ENCODE results near the gene SUN5. TPM values are rescaled to one million over a fixed set of nuclear protein-coding genes. Genes with fewer than 3 reads are reported as not detected.

The SUN5 gene
- total RNA-seq, 2 donors from 2014 or later, result not detected

DNA sequence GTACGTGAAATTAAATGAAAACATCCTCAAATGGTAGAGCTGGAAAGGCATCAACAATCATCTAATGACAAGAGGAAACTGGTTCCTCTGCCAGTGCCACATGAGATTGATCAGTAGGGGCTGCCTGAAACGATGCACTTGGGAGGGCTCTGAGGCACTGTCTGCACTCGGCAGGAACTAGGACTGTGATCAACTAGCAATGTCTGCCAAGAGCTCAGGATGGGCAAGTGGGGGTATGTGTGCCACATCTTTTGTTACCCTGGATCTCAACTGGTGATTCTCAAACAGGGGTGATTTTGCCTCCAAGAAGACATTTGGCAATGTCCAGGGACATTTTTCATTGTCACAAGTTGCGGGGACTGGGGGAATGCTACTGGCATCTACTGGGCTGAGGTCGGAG, 29.1 kb upstream of the SUN5 start:
- Mint-ChIP-seq H3K27ac (no peak overlapping the region), H3K4me3 (no peak overlapping the region), H3K9me3 (no peaks in the 10 kb centered on the region), H3K27me3 (ENCODE audit: insufficient read depth) (peaks cover 24% of the 10 kb centered on the region), H3K4me1 (no peaks in the 10 kb centered on the region), H3K36me3 (ENCODE audit: low read depth) (no peaks in the 10 kb centered on the region)
- H3K27me3 ChIP-seq (ENCODE audit: control insufficient read depth, insufficient read depth, low read length, poor library complexity, severe bottlenecking), result peaks cover 17% of the 10 kb centered on the region
- H3K9ac ChIP-seq (ENCODE audit: extremely low read depth, low read length, poor library complexity, severe bottlenecking), result no peak overlapping the region
- no peak for DNase-seq
- no peaks in the 10 kb centered on the region for H3K9me3 ChIP-seq (ENCODE audit: control insufficient read depth, low read length)
- TF ChIP-seq, protein P1, sequence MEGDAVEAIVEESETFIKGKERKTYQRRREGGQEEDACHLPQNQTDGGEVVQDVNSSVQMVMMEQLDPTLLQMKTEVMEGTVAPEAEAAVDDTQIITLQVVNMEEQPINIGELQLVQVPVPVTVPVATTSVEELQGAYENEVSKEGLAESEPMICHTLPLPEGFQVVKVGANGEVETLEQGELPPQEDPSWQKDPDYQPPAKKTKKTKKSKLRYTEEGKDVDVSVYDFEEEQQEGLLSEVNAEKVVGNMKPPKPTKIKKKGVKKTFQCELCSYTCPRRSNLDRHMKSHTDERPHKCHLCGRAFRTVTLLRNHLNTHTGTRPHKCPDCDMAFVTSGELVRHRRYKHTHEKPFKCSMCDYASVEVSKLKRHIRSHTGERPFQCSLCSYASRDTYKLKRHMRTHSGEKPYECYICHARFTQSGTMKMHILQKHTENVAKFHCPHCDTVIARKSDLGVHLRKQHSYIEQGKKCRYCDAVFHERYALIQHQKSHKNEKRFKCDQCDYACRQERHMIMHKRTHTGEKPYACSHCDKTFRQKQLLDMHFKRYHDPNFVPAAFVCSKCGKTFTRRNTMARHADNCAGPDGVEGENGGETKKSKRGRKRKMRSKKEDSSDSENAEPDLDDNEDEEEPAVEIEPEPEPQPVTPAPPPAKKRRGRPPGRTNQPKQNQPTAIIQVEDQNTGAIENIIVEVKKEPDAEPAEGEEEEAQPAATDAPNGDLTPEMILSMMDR (conservative IDR thresholded peaks at IDR 0.05), result no peak
- 77 to 84% methylated on average over 5 of the region's 5 CpGs for WGBS, 2 experiments (ENCODE audit: insufficient coverage in 1 of 2, insufficient read length in 1 of 2)
- H3K36me3 ChIP-seq (ENCODE audit: control insufficient read depth, insufficient read depth, low read length), result no peaks in the 10 kb centered on the region
- no peak overlapping the region for H3K27ac ChIP-seq (ENCODE audit: low read depth, low read length)
- H3K4me3 ChIP-seq (ENCODE audit: low read length), result no peak overlapping the region
- no peaks in the 10 kb centered on the region for H3K4me1 ChIP-seq (ENCODE audit: control insufficient read depth, insufficient read depth, low read length)

DNA sequence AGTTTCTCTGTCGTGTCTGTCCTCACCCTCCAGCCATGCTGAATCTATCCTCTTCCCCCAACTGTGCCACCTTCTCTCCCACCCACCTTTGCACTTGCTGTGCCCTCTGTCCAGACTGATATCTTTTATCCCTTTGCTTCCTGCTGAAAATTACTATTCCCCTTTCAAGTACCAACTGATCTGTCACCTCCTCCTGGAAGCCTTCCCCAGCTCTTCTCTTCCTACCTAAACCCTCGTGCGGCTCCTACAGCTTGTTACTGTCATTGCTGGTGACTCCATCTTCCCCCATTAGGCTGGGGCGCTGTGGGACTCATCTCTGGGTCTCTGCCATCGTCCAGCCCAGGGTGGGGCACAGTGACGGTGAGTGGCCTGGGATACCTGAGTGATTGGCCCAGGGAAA, 28.3 kb upstream of the SUN5 start:
- no peak overlapping the region for H3K4me3 ChIP-seq (ENCODE audit: low read length)
- H3K27me3 ChIP-seq (ENCODE audit: control insufficient read depth, insufficient read depth, low read length, poor library complexity, severe bottlenecking), result peaks cover 8% of the 10 kb centered on the region
- no peaks in the 10 kb centered on the region for H3K9me3 ChIP-seq (ENCODE audit: control insufficient read depth, low read length)
- WGBS, 2 experiments (ENCODE audit: insufficient coverage in 1 of 2, insufficient read length in 1 of 2), result 85 to 87% methylated on average over 4 to 6 of the region's 6 CpGs
- DNase-seq, result no peak
- peak overlapping the region; percentile 31 for H3K27ac Mint-ChIP-seq
- H3K9ac ChIP-seq (ENCODE audit: extremely low read depth, low read length, poor library complexity, severe bottlenecking), result no peak overlapping the region
- no peaks in the 10 kb centered on the region for H3K4me1 ChIP-seq (ENCODE audit: control insufficient read depth, insufficient read depth, low read length)
- H3K36me3 Mint-ChIP-seq (ENCODE audit: low read depth), result no peaks in the 10 kb centered on the region
- H3K36me3 ChIP-seq (ENCODE audit: control insufficient read depth, insufficient read depth, low read length), result no peaks in the 10 kb centered on the region
- H3K27ac ChIP-seq (ENCODE audit: low read depth, low read length), result no peak overlapping the region
- H3K9me3 Mint-ChIP-seq, result no peaks in the 10 kb centered on the region
- H3K27me3 Mint-ChIP-seq (ENCODE audit: insufficient read depth), result peaks cover 16% of the 10 kb centered on the region
- H3K4me3 Mint-ChIP-seq, result no peak overlapping the region
- H3K4me1 Mint-ChIP-seq, result no peaks in the 10 kb centered on the region
- TF ChIP-seq, protein P1 (conservative IDR thresholded peaks at IDR 0.05), result no peak

DNA sequence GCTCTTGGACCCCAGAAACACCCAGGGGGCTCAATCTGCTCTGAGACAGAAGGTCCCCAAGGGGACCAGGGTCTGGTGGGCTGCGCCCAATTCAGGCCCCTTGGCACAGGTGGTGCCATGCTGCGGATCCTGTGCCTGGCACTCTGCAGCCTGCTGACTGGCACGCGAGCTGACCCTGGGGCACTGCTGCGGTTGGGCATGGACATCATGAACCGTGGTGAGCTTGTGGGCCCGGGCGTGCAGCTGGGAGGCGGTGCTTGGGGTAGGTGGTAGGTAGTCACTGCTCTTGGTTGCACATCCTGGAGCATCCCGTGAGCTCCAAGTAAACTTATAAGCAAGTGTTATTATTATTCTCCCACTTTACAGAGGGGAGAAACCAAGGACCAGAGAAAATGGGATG, 27.3 kb upstream of the SUN5 start, which contains the start of gene BPIFB6:
Gene BPIFB6, plus strand, starts transcription at position 118 of the 400 bp plus-strand sequence. Its CDS starts 0 bp downstream, at position 118.
- Histone ChIP-seq H3K36me3 (ENCODE audit: control insufficient read depth, insufficient read depth, low read length) (no peaks in the 10 kb centered on the region), H3K4me3 (ENCODE audit: low read length) (no peak within 1 kb of the TSS), H3K27ac (ENCODE audit: low read depth, low read length) (no peak within 1 kb of the TSS), H3K4me1 (ENCODE audit: control insufficient read depth, insufficient read depth, low read length) (no peaks in the 10 kb centered on the region), H3K9ac (ENCODE audit: extremely low read depth, low read length, poor library complexity, severe bottlenecking) (no peak within 1 kb of the TSS), H3K27me3 (ENCODE audit: control insufficient read depth, insufficient read depth, low read length, poor library complexity, severe bottlenecking) (no peaks in the 10 kb centered on the region), H3K9me3 (ENCODE audit: control insufficient read depth, low read length) (no peaks in the 10 kb centered on the region)
- TF ChIP-seq, protein P1 (conservative IDR thresholded peaks at IDR 0.05), result no peak
- Mint-ChIP-seq H3K27me3 (ENCODE audit: insufficient read depth) (peaks cover 11% of the 10 kb centered on the region), H3K9me3 (no peaks in the 10 kb centered on the region), H3K36me3 (ENCODE audit: low read depth) (no peaks in the 10 kb centered on the region), H3K4me1 (no peaks in the 10 kb centered on the region), H3K27ac (peak within 1 kb of the TSS; percentile 31), H3K4me3 (no peak within 1 kb of the TSS)
- DNase-seq, result no peak
- WGBS, 2 experiments (ENCODE audit: insufficient coverage in 1 of 2, insufficient read length in 1 of 2), result 90 to 96% methylated on average over 6 to 9 of the region's 10 CpGs
